ENCODE data around the gene GPX3.

GRCh38 chr5:151016700-151017099, 3.7 kb upstream of the GPX3 start:
- TF ChIP-seq NANOG (IDR thresholded peaks at IDR 0.05; ENCODE audit: borderline replicate concordance) (no peak), EZH2 (IDR thresholded peaks at IDR 0.05; ENCODE audit: low read depth, unreplicated experiment) (no peak), EZH2phosphoT487 (IDR thresholded peaks at IDR 0.05; ENCODE audit: unreplicated experiment) (no peak), POLR2AphosphoS5 (IDR thresholded peaks at IDR 0.05; ENCODE audit: low read depth) (no peak)
- TF ChIP-seq, protein P1, sequence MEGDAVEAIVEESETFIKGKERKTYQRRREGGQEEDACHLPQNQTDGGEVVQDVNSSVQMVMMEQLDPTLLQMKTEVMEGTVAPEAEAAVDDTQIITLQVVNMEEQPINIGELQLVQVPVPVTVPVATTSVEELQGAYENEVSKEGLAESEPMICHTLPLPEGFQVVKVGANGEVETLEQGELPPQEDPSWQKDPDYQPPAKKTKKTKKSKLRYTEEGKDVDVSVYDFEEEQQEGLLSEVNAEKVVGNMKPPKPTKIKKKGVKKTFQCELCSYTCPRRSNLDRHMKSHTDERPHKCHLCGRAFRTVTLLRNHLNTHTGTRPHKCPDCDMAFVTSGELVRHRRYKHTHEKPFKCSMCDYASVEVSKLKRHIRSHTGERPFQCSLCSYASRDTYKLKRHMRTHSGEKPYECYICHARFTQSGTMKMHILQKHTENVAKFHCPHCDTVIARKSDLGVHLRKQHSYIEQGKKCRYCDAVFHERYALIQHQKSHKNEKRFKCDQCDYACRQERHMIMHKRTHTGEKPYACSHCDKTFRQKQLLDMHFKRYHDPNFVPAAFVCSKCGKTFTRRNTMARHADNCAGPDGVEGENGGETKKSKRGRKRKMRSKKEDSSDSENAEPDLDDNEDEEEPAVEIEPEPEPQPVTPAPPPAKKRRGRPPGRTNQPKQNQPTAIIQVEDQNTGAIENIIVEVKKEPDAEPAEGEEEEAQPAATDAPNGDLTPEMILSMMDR (conservative IDR thresholded peaks at IDR 0.05; ENCODE audit: low read depth in 2 of 2) = no peak
